Measurements from ENCODE around the gene ARSB. TPM values are rescaled to one million over a fixed set of nuclear protein-coding genes. Genes with fewer than 3 reads are reported as not detected.

ARSB gene
- total RNA-seq, 1 donor from 2014 or later = 28.0 TPM

DNA sequence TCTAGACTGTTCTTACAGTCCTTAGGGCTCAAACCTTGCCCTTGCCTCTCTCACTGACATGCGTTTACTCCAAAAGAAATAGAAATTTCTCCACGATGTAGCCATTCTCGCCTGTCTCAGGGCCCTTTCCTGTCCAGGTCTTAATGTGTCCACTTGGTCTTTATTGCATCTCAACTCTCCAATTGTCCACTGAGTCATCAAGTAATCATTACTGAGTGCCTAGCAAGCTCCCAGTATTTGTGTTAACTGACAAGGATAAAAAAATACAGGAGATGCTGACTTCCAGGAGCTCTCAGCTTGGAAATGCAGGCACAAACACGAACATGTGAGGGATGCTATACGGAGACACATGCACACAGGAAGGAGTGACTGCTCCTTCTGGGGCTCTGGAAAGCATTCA, 147.3 kb downstream of the ARSB start:
- H3K4me3 Mint-ChIP-seq = no peak overlapping the region
- H3K27ac Mint-ChIP-seq (ENCODE audit: unreplicated experiment) = peak overlapping the region; percentile 44
- H3K9me3 Mint-ChIP-seq = no peaks in the 10 kb centered on the region

DNA sequence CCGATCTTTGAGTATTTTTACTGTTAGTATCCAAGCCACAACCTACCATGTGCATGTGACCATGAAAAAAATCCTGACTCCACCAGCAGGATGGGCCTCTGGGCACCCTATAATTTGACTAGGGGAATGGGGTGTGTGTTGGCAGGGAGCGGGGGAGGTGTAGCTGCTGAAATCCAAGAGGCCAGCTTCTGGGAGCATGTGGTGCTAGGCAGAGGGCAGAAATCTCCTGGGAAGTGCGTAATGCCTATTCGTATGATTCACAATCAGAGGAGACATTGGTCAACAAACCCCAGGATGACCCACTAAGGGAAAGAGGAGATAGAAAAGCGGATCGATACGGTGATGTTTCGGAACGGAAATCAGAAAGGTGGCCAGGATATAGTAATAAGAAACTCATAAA, 149.9 kb downstream of the ARSB start:
- TF ChIP-seq, protein P1, sequence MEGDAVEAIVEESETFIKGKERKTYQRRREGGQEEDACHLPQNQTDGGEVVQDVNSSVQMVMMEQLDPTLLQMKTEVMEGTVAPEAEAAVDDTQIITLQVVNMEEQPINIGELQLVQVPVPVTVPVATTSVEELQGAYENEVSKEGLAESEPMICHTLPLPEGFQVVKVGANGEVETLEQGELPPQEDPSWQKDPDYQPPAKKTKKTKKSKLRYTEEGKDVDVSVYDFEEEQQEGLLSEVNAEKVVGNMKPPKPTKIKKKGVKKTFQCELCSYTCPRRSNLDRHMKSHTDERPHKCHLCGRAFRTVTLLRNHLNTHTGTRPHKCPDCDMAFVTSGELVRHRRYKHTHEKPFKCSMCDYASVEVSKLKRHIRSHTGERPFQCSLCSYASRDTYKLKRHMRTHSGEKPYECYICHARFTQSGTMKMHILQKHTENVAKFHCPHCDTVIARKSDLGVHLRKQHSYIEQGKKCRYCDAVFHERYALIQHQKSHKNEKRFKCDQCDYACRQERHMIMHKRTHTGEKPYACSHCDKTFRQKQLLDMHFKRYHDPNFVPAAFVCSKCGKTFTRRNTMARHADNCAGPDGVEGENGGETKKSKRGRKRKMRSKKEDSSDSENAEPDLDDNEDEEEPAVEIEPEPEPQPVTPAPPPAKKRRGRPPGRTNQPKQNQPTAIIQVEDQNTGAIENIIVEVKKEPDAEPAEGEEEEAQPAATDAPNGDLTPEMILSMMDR (conservative IDR thresholded peaks at IDR 0.05) = no peak
- Mint-ChIP-seq H3K4me3 (no peak overlapping the region), H3K27ac (ENCODE audit: unreplicated experiment) (no peak overlapping the region), H3K4me1 (peaks cover 25% of the 10 kb centered on the region), H3K27me3 (ENCODE audit: low read depth) (no peaks in the 10 kb centered on the region), H3K9me3 (no peaks in the 10 kb centered on the region), H3K36me3 (ENCODE audit: low read depth) (peaks cover 2% of the 10 kb centered on the region)
- DNase-seq (ENCODE audit: low read depth, low spot score) = no peak

More for the DNA sequence above, 147.3 kb downstream of the ARSB start:
- H3K27me3 Mint-ChIP-seq (ENCODE audit: low read depth) = no peaks in the 10 kb centered on the region
- peaks cover 25% of the 10 kb centered on the region for H3K4me1 Mint-ChIP-seq
- TF ChIP-seq, protein P1 (conservative IDR thresholded peaks at IDR 0.05) = no peak
- peaks cover 6% of the 10 kb centered on the region for H3K36me3 Mint-ChIP-seq (ENCODE audit: low read depth)
- DNase-seq (ENCODE audit: low read depth, low spot score) = no peak

DNA sequence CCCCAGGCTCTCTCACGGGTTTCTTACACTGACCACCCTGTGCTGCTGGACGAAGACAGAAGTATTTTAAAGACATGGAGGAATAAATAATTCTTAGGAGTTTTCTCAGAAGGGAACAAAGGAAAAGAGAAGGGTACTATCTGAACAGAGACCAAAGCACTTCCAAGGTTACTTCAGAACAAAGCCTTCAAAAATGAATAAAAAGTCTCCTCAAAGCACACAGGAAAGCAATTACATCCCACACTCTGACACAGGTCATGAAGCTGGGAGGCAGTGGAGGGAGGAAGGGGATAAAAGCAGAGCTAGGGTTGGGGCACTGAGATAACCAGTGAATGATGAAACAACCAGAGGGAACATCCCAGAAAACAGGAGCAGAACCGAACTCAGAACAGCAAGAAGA, 151.8 kb downstream of the ARSB start:
- Mint-ChIP-seq H3K27ac (ENCODE audit: unreplicated experiment) (peak overlapping the region; percentile 23), H3K9me3 (no peaks in the 10 kb centered on the region), H3K4me3 (no peak overlapping the region), H3K36me3 (ENCODE audit: low read depth) (peaks cover 7% of the 10 kb centered on the region), H3K27me3 (ENCODE audit: low read depth) (no peaks in the 10 kb centered on the region), H3K4me1 (peaks cover 25% of the 10 kb centered on the region)
- no peak for DNase-seq (ENCODE audit: low read depth, low spot score)
- TF ChIP-seq, protein P1 (conservative IDR thresholded peaks at IDR 0.05) = no peak

DNA sequence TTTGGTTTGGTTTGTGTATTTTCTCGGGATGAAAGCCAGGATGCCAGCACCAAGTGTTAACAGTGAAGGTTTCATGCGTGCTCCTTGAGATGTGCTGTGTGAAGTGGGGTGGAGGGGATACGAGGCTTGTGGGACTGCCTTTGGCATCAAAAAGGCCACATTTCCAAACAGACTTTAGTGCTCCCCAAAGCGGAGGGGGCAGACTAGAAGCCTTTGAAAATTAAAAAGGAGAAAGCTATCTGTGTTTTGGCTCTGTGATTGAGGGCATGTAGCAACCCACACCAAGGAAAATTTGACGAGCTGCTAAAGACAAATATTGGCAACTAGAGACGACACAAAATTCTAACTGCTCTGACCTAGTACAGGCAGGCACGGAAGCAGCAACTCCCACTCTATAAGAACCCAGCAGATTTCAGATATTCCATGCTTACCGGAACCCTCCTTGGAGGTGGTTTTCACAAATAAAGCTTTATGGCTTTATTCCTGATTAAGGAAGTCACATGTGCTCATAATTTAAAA, 154.5 kb downstream of the ARSB start:
- TF ChIP-seq, protein P1 (conservative IDR thresholded peaks at IDR 0.05) = no peak
- Mint-ChIP-seq H3K36me3 (ENCODE audit: low read depth) (peaks cover 4% of the 10 kb centered on the region), H3K4me3 (no peak overlapping the region), H3K27ac (ENCODE audit: unreplicated experiment) (peak overlapping the region; percentile 81), H3K27me3 (ENCODE audit: low read depth) (no peaks in the 10 kb centered on the region), H3K9me3 (no peaks in the 10 kb centered on the region), H3K4me1 (peaks cover 19% of the 10 kb centered on the region)
- DNase-seq (ENCODE audit: low read depth, low spot score) = no peak

DNA sequence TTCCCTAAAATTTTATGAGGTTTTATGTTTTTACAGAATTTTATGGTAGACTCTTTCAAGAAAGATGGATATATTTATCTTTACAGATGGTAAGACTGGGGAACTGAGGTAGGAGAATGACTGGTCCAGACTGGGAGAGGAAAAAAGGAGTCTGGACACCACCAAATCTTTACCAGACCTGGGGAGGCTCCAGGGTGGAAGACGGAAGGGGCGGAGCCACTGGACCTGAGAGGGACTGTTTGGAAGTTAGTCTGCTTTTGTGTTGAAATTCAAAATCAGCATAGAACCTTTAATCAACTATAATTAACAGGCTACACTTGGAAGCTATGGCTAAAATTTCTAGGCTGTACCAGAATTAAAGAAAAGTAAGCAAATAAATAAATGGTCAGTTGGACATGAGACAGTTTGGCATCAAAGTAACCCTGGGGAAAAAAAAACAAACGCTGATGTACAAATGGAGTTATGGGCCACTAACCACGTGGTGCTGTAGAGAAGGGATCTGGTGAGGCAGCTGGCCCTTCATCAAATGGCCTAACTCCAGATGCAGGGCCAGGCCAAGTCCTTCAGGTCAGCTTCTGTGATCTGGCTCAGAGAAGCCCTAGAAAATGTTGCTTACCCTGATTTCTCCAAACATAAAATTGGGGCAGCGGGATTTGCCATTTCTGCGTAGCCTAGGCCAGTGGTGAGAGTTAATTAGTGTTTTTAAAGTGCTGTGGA, 155.1 kb downstream of the ARSB start:
- H3K36me3 Mint-ChIP-seq (ENCODE audit: low read depth) = peaks cover 4% of the 10 kb centered on the region
- peak overlapping the region; percentile 81 for H3K27ac Mint-ChIP-seq (ENCODE audit: unreplicated experiment)
- DNase-seq (ENCODE audit: low read depth, low spot score) = no peak
- no peaks in the 10 kb centered on the region for H3K9me3 Mint-ChIP-seq
- peaks cover 13% of the 10 kb centered on the region for H3K4me1 Mint-ChIP-seq
- no peaks in the 10 kb centered on the region for H3K27me3 Mint-ChIP-seq (ENCODE audit: low read depth)
- TF ChIP-seq, protein P1 (conservative IDR thresholded peaks at IDR 0.05) = no peak
- no peak overlapping the region for H3K4me3 Mint-ChIP-seq

Data from neural crest cell (in vitro differentiated cells).